HG03342 (cell line): ENCODE measurements around the gene CHTF8.

ENCODE experiments used
- ATAC-seq: cut with Tn5 transposase; IDR thresholded peaks from one replicate; pipeline ENCODE4 v1.9.1; 2021; ENCODE audit warnings: mild to moderate bottlenecking, moderate library complexity; ENCODE audit not compliant: unreplicated experiment

Gene CHTF8

DNA sequence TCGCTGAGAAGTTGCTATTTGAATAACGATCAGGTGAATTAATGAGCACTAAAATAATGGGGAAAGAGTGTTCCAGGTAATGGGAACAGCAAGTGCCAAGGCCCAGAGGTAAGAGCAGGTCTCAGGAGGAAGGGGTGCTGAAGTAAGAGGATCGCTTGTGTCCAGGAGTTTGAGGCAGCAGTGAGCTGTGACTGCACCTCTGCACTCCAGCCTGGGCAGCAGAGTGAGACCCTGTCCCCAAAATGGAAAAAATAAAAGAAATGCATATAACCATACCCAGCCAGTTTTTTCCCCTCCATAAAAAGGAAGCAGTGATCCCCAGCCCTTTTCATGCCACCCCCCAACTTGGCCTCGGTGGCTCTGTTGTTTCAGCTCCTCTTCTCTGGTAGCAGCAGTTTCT, 43.7 kb downstream of the CHTF8 start:
- ATAC-seq: no peak

DNA sequence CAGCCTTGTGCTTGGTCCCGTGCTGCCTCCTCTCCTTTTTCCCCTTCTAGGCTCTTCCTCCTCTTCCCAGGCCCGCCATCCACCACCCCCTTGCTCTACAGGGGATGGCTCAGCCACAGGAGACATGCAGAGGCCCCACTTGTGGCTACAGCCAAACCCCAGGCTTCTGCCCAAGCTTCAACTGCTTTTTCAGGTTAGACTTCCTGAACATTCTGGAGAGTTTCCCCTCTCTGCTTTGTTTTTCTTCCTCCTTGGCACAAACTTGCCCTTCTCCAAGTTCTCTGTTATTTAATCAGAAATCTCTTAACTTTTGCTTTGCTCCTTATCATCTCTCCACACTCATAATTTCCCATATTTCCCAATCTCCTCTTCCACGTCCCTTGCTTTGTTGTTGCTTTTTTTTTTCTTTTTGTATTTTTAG, 45.2 kb downstream of the CHTF8 start:
- no peak for ATAC-seq

DNA sequence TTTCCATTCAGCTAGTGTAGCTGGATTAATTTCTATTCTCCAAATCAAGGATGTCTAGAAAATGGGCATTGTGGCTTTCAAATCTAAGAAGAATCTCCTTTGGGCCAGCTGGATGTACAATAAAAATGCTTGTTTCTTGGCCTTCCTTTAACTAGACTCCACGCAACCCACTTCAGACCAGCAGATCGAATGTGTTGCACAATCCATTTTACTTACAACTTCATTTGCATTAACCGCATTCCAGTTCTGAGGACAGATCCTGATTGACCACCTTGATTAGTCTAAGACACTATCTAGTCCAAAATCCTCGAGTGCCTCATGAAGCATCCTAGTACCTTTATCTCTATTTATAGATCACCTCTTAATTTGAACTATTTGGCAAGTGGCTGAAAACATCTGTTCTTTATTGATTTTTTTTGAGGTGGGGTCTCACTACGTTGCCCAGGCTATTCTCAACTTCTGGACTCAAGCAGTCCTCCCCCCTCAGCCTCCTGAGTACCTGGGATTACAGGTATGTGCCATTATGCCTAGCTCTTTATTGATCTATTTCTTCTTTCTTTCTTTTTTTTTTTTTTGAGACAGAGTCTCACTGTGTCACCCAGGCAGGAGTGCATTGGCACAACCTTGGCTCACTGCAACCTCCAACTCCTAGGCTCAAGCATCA, 47.2 kb downstream of the CHTF8 start:
- no peak for ATAC-seq

DNA sequence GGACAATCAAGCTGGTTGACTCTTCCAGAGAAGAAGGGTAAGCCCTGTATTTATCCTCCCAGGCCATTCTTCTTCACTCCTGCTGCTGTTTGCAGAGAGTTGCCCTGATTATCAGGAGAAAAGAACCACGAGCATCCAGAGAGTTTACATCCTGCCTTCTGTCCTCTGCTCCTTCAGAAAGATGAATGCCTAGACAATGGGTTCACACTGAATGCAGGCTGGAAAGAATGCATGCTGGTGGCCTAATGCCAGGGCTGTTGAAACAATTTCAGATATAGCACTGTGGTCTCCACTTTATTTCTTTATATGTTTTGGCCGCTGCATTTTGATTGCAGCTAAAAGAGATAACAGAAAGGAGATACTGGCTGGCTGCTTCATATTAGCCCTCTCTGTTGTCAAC, 48.1 kb downstream of the CHTF8 start:
- ATAC-seq: no peak

DNA sequence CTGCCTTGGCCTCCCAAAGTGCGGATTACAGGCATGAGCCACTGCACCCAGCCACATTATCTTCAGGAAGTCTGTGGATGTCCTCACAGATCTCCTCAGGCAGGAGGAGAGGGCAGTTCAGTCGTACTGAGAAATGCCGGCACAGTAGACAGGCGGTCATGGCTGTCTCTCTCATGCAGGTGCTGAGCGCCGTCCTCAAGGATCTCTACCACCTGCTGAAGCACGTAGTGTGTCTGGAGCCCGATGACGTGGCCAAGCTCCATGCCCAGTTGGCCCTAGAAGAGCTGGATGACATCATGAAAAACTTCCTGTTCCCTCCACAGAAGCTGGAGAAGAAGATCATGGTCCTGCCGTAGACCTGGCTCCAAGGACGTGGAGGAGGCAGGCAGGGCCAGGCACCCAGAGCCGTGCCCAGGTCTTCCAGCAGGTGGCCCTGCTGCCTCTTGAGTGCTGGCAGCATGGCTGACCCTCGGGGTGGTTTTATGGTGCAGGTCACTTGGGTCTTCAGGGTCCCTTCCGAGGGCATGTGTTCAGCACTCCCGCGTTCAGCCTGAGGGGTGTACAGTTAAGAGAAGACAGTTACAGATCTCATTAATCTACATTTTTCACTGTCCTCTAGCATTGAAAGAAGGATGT, 49.0 kb downstream of the CHTF8 start:
- no peak for ATAC-seq

DNA sequence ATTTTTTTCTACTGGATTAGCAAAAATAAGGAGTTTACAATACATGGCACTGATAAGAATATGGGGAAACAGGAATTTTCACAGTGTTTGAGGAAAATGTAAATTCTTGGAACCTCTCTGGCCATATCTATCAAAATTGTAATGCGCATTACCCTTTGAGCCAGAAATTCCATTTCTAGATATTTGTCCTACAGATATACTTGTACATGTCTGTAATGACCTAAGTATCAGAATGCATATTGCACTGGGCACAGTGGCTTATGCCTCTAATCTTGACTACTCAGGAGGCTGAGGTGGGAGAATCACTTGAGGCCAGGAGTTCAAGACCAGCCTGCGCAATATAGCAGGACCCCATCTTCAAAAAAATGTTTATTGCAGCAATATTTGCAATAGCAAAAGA, 52.7 kb downstream of the CHTF8 start:
- ATAC-seq: no peak

DNA sequence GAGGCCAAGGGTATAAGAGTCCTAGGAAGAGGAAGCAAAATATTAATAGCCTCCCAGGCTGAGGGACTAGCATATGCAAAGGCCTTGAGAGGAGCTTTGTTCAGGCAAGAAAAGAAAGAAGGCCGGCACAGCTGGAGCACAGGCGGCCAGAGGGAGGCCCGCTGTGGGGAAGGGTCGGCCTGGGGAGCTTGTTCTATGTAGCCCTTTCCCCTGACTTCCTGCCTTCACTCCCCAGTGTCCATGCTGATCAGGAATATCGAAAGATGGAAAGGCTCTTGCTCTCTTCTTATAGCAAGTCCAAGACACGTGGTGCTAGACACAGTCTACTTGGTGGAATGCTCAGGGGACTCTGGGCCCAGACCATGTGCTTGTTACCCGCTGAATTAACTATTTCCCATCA, 54.3 kb downstream of the CHTF8 start:
- no peak for ATAC-seq

DNA sequence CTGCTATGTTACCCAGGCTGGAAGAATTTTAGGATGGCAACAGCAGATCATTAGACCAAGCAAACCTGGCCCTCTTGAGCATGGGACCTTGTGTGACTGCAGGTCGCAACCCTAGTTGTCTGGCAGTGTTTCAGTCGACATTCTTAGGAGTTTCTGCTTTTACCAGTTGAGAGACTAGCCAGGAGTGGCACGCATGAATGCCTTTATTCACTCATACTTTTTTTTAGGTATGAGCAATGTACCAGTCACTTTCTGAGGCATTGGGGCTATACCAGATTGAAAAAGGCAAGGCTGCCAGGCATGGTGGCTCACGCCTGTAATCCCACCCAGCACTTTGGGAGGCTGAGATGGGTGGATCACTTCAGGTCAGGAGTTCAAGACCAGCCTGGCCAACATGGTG, 55.1 kb downstream of the CHTF8 start:
- no peak for ATAC-seq

DNA sequence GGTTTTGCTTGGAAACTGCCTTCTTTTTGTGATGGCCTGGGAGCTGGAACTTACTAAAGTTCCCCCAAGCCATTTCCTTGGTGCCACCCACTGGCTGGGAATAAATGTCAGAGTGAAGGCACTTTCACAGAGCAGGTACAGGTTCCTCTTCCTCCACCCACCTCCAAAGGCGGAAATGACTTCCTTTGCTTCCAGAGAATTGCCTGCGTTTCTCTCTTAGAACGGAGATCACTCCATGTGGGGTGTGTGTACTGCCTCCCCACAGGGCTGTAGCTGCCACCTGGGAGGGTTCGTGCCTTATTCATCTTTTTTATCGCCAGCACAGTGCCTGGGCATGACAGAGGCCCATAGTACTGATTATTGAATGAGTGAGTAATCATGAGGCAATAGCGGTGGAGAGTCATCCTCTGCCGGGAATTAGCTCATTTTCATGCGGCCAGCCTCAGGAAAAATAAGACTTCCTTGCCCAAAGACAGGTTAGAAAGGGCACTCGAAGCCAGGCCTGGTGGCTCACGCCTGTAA, 59.1 kb downstream of the CHTF8 start:
- no peak for ATAC-seq

DNA sequence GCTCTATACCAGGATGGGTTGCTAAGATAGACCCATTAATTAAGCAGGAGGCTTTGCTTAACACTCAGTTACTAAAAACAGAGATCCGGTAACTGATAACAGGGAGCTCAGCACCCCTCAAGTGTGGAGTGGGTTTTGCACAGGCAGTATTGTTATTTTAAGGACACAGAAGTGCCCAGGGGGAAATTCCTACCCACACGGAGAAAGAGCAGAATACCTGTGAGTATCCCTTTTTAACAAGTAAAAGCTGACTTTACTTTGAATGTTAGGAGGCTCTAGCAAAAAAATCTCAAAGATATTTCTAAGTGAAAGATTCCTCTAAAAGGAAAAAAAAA, 59.8 kb downstream of the CHTF8 start:
- no peak for ATAC-seq

DNA sequence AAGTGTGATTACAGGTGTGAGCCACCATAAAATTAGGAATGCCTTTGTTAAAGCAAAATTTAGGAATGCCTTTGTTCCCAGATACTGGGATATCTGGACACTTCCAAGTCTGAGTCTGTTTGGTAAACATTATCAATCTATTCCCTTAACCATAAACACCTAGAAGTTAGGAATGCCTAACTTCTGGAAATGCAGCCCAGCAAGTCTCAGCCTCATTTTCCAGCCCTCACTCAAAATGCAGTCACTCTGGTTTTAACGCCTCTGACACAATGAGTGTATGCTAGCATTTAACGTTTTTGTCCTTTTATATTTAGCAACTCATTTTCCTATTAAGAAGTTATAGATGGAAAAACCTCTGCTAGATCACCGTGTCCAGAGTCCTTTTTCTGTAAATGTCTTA, 61.4 kb downstream of the CHTF8 start:
- ATAC-seq: no peak

DNA sequence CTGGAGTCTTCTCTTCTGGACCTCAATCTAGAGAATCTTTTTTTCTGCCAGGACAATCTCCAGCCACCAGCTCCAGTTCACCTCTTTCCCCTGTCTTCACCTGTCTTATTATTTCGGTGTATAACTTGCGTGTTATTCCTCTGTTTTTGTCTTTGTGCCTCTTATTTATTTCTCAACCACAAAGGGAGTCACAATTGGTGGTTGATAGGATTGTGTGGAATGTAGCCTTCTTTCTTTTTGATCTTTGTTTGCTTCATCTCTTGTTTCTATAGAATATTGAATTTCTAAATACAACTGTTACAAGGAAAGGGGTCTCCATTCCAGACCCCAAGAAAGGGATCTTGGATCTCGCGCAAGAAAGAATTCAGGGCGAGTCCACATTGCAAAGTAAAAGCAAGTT, 62.9 kb downstream of the CHTF8 start:
- no peak for ATAC-seq
